Testis (tissue), 2 donors: ENCODE measurements around the gene COL6A6.

Experiments used
- CTCF ChIP-seq, 3 experiments: fragments of 450-650 bp in 2 of 3; fragments of 200-600 bp in 1 of 3; sonication (generic) in 1 of 3; IDR thresholded peaks; one replicate each; pipeline ENCODE4 v1.5.1; 2016 to 2019; ENCODE audit warnings: antibody characterized with exemption in 3 of 3, mild to moderate bottlenecking in 2 of 3, moderate library complexity in 1 of 3
- POLR2A ChIP-seq: fragments of 450-650 bp; IDR thresholded peaks from one replicate; pipeline ENCODE4 v1.6.1; 2017; ENCODE audit warnings: antibody characterized with exemption, mild to moderate bottlenecking, moderate library complexity

GRCh38 chr3:130507746-130508145 is 9.2 kb upstream of the COL6A6 start:
- TF ChIP-seq CTCF (IDR thresholded peaks at IDR 0.05) (no peak), POLR2A (no peak)
